HEK293 (cell line): ENCODE data around the gene HSPA8.

Experiments
- CTCF ChIA-PET: fragments of 350-600 bp; formaldehyde crosslinking; extraction: SDS; loops from one replicate; lab custom pipeline; 2021; ENCODE audit warnings: antibody characterized with exemption; lab: Yijun Ruan, JAX
- POLR2A ChIA-PET: fragments of 300-600 bp; formaldehyde crosslinking; extraction: SDS; loops from one replicate; lab custom pipeline; 2020; ENCODE audit warnings: antibody characterized with exemption, inconsistent platforms; lab: Yijun Ruan, JAX
- H3K27ac ChIP-seq: fragments of 200-500 bp; sonication (Bioruptor generic); 2 replicates; pipeline ENCODE4 v1.5.1; 2014; ENCODE audit warnings: low read depth, low read length, control low read depth, inconsistent platforms; ENCODE audit errors: extremely low read depth
- H3K36me3 ChIP-seq, 2 experiments: fragments of 200-500 bp in 1 of 2; sonication (Bioruptor generic) in 1 of 2; 1 replicate in 1 of 2; 2 replicates in 1 of 2; pipeline ENCODE4 v1.5.1; 2014 to 2017; ENCODE audit warnings: inconsistent platforms in 2 of 2, low read length in 2 of 2; ENCODE audit not compliant: control insufficient read depth in 2 of 2, insufficient read depth in 1 of 2
- H3K4me1 ChIP-seq: fragments of 200-500 bp; sonication (Bioruptor generic); 2 replicates; pipeline ENCODE4 v1.5.1; 2014; ENCODE audit warnings: mild to moderate bottlenecking, low read length, inconsistent platforms; ENCODE audit not compliant: control insufficient read depth, insufficient read depth
- H3K4me3 ChIP-seq: 2 replicates; pipeline ENCODE4 v1.5.1; 2011; ENCODE audit warnings: low read depth, mild to moderate bottlenecking, control low read depth, low read length, moderate library complexity
- H3K9me3 ChIP-seq: fragments of 200-500 bp; sonication (Bioruptor generic); 2 replicates; pipeline ENCODE4 v1.5.1; 2014; ENCODE audit warnings: low read depth, low read length, inconsistent platforms; ENCODE audit not compliant: control insufficient read depth, insufficient read depth
- BCL11B ChIP-seq: fragments of 450-650 bp; formaldehyde crosslinking; IDR thresholded peaks from 2 replicates; pipeline ENCODE4 v1.5.1; 2016; ENCODE audit warnings: low read depth, missing biosample characterization, missing genetic modification characterization
- HOXC10 ChIP-seq: sonication (generic); formaldehyde crosslinking; IDR thresholded peaks from 2 replicates; pipeline ENCODE4 v1.8.1; 2023; ENCODE audit warnings: mild to moderate bottlenecking, missing genetic modification reagents
- TCF7L2 ChIP-seq: IDR thresholded peaks from 2 replicates; pipeline ENCODE4 v1.6.1; 2011; ENCODE audit warnings: low read depth, mild to moderate bottlenecking, inconsistent platforms, low read length, moderate library complexity, borderline replicate concordance
- ZBTB21 ChIP-seq: fragments of 450-650 bp; formaldehyde crosslinking; IDR thresholded peaks from 2 replicates; pipeline ENCODE4 v1.5.1; 2017; ENCODE audit warnings: missing biosample characterization, missing genetic modification characterization
- ZEB2 ChIP-seq: fragments of 450-650 bp; formaldehyde crosslinking; IDR thresholded peaks from 2 replicates; pipeline ENCODE4 v1.5.1; 2016; ENCODE audit warnings: missing biosample characterization, missing genetic modification characterization
- ZFHX2 ChIP-seq: fragments of 450-650 bp; formaldehyde crosslinking; conservative IDR thresholded peaks from 2 replicates; pipeline ENCODE4 v1.5.1; 2016; ENCODE audit warnings: missing biosample characterization, missing genetic modification characterization
- ZNF626 ChIP-seq: fragments of 450-650 bp; sonication (Bioruptor Pico); formaldehyde crosslinking; IDR thresholded peaks from 2 replicates; pipeline ENCODE4 v1.5.1; 2018; ENCODE audit warnings: missing biosample characterization, missing genetic modification characterization, inconsistent platforms
- ZNF785 ChIP-seq: fragments of 450-650 bp; formaldehyde crosslinking; IDR thresholded peaks from 2 replicates; pipeline ENCODE4 v1.5.1; 2016; ENCODE audit warnings: missing biosample characterization, missing genetic modification characterization
- ZSCAN30 ChIP-seq: fragments of 450-650 bp; IDR thresholded peaks from 2 replicates; pipeline ENCODE4 v1.5.1; 2018; ENCODE audit warnings: missing biosample characterization, mild to moderate bottlenecking, missing genetic modification characterization, moderate library complexity
- TF ChIP-seq, protein P1 (sequence below): fragments of 450-650 bp; formaldehyde crosslinking; IDR thresholded peaks from 2 replicates; pipeline ENCODE4 v1.5.1; 2017; ENCODE audit warnings: missing biosample characterization, missing genetic modification characterization
- TF ChIP-seq, protein P2 (sequence below): fragments of 450-650 bp; IDR thresholded peaks from 2 replicates; pipeline ENCODE4 v1.5.1; 2018; ENCODE audit warnings: missing biosample characterization, mild to moderate bottlenecking, missing genetic modification characterization

HSPA8 gene

DNA sequence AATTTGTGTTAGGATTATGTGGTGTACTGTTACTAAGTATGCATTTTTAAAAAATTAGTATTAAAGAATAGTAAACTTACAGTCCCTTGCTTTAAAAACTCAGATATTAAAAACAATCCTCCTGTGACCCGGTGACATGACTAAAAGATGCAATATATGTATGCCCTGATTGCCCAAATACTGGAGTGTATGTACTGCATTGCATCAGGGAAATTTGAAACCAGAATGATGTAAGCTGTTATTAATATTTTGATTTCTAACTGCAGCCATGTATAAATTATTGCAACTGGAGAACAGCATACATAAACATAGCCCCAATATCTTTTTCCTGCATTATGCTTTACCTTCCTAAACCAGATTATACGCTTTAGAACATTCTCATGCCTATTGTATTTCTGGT is 3.7 kb upstream of the HSPA8 start:
- H3K9me3 ChIP-seq, result no peaks in the 10 kb centered on the region
- H3K36me3 ChIP-seq, result peaks cover 0 to 11% of the 10 kb centered on the region in 2 experiments; a peak in 1 of 3 replicates
- H3K4me3 ChIP-seq, result no peak overlapping the region
- no peak overlapping the region for H3K27ac ChIP-seq
- POLR2A ChIA-PET, result interaction anchor here (0.6 kb wide), 1 partner anchor 198 kb away, joined by 4 read pairs; no protein-coding TSS in a partner anchor
- CTCF ChIA-PET, result interaction anchor here (0.7 to 2.2 kb wide), 3 partner anchors 8 to 75 kb away, joined by 3 to 10 read pairs (median 3); no protein-coding TSS in a partner anchor
- no peak for TF ChIP-seq BCL11B (tag by site-specific recombination)
- TF ChIP-seq ZBTB21 (tag by site-specific recombination), result no peak
- TF ChIP-seq ZNF785 (tag by site-specific recombination), result no peak
- TF ChIP-seq ZNF626 (tag by site-specific recombination), result no peak
- TF ChIP-seq, protein P1, sequence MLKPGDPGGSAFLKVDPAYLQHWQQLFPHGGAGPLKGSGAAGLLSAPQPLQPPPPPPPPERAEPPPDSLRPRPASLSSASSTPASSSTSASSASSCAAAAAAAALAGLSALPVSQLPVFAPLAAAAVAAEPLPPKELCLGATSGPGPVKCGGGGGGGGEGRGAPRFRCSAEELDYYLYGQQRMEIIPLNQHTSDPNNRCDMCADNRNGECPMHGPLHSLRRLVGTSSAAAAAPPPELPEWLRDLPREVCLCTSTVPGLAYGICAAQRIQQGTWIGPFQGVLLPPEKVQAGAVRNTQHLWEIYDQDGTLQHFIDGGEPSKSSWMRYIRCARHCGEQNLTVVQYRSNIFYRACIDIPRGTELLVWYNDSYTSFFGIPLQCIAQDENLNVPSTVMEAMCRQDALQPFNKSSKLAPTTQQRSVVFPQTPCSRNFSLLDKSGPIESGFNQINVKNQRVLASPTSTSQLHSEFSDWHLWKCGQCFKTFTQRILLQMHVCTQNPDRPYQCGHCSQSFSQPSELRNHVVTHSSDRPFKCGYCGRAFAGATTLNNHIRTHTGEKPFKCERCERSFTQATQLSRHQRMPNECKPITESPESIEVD (tag by site-specific recombination), result 0 out of 2 replicates have a peak, but pooled peaks have one; percentile 6
- 0 out of 2 replicates have a peak, but pooled peaks have one; percentile 24 for TF ChIP-seq ZEB2 (tag by site-specific recombination)
- TF ChIP-seq ZSCAN30, result no peak
- TF ChIP-seq, protein P2, sequence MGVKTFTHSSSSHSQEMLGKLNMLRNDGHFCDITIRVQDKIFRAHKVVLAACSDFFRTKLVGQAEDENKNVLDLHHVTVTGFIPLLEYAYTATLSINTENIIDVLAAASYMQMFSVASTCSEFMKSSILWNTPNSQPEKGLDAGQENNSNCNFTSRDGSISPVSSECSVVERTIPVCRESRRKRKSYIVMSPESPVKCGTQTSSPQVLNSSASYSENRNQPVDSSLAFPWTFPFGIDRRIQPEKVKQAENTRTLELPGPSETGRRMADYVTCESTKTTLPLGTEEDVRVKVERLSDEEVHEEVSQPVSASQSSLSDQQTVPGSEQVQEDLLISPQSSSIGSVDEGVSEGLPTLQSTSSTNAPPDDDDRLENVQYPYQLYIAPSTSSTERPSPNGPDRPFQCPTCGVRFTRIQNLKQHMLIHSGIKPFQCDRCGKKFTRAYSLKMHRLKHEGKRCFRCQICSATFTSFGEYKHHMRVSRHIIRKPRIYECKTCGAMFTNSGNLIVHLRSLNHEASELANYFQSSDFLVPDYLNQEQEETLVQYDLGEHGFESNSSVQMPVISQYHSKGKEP (tag by site-specific recombination), result peak; percentile 27; the same call in 1 of the 2 replicates
- H3K4me1 ChIP-seq, result no peaks in the 10 kb centered on the region

- peaks cover 0 to 27% of the 10 kb centered on the region in 2 experiments; a peak in 1 of 3 replicates for H3K36me3 ChIP-seq
- H3K4me3 ChIP-seq, result peak overlapping the region; percentile 88
- TF ChIP-seq HOXC10 (CRISPR knock-in tag) (no peak), ZFHX2 (tag by site-specific recombination) (no peak), TCF7L2 (peak; percentile 36; the same call in 1 of the 2 replicates)
- TF ChIP-seq, protein P2 (tag by site-specific recombination), result 0 out of 2 replicates have a peak, but pooled peaks have one; percentile 20
- ChIA-PET CTCF (interaction anchor here (0.6 to 1.4 kb wide), 3 partner anchors 9 to 100 kb away, joined by 3 to 5 read pairs (median 3); no protein-coding TSS in a partner anchor), POLR2A (interaction anchor here (2.0 kb wide), 1 partner anchor 39 kb away, joined by 11 read pairs; no protein-coding TSS in a partner anchor)
- H3K27ac ChIP-seq, result peak overlapping the region; percentile 92
- no peaks in the 10 kb centered on the region for H3K4me1 ChIP-seq
- no peaks in the 10 kb centered on the region for H3K9me3 ChIP-seq
Measured at GRCh38 chr11:123063826-123064657, 2.1 kb upstream of the HSPA8 start.
